OCI-LY3 (cell line): ENCODE measurements around the gene EPC2.

ENCODE experiments used
- H2AFZ ChIP-seq: fragments of 200-600, 300-600 bp; shearing (Covaris generic); 2 replicates; pipeline ENCODE4 v1.6.0; 2014; ENCODE audit warnings: antibody characterized with exemption, low read depth, low read length
- H3K27ac ChIP-seq: fragments of 200-600, 300-600 bp; sonication (generic); 2 replicates; pipeline ENCODE4 v1.5.1; 2014; ENCODE audit warnings: mild to moderate bottlenecking, low read length, moderate library complexity, mixed read lengths
- H3K27me3 ChIP-seq: fragments of 200-600, 300-600 bp; sonication (generic); 2 replicates; pipeline ENCODE4 v1.6.1; 2014; ENCODE audit warnings: low read depth, low read length, mixed read lengths
- H3K36me3 ChIP-seq: fragments of 200-600, 300-600 bp; sonication (generic); replicated peaks from 2 replicates; pipeline ENCODE3; 2014; ENCODE audit warnings: low read depth, low read length, mixed read lengths
- H3K4me1 ChIP-seq: fragments of 300-600, 200-600 bp; sonication (generic); 2 replicates; pipeline ENCODE4 v1.6.1; 2014; ENCODE audit warnings: low read length, mixed read lengths
- H3K4me2 ChIP-seq: fragments of 200-600, 300-600 bp; sonication (generic); 2 replicates; pipeline ENCODE4 v1.6.1; 2014; ENCODE audit warnings: low read length, mixed read lengths
- H3K4me3 ChIP-seq: fragments of 300-600, 200-600 bp; sonication (generic); 2 replicates; pipeline ENCODE4 v1.5.1; 2014; ENCODE audit warnings: antibody characterized with exemption, mild to moderate bottlenecking, low read length, moderate library complexity
- H3K79me2 ChIP-seq: fragments of 300-600, 200-600 bp; shearing (Covaris generic); 2 replicates; pipeline ENCODE4 v1.6.1; 2014; ENCODE audit warnings: mild to moderate bottlenecking, low read length, mixed read lengths
- H3K9ac ChIP-seq: fragments of 300-600, 200-600 bp; shearing (Covaris generic); 2 replicates; pipeline ENCODE4 v1.6.0; 2014; ENCODE audit warnings: mild to moderate bottlenecking, low read length, moderate library complexity
- H3K9me3 ChIP-seq: fragments of 200-600, 300-600 bp; shearing (Covaris generic); 2 replicates; pipeline ENCODE4 v1.6.1; 2014; ENCODE audit warnings: low read length, mixed read lengths; ENCODE audit not compliant: insufficient read depth
- H4K20me1 ChIP-seq: fragments of 200-600, 300-600 bp; sonication (generic); 2 replicates; pipeline ENCODE4 v1.6.1; 2016; ENCODE audit warnings: low read length, mixed read lengths; ENCODE audit not compliant: insufficient read depth
- EZH2phosphoT487 ChIP-seq: fragments of 200-600 bp; shearing (Covaris generic); IDR thresholded peaks from 2 replicates; pipeline ENCODE4 v1.6.1; 2018; ENCODE audit warnings: antibody characterized with exemption, mixed run types, low read depth
- TF ChIP-seq, protein P1 (sequence below): fragments of 200-600, 300-600 bp; sonication (generic); IDR thresholded peaks from 2 replicates; pipeline ENCODE4 v1.5.1; 2014; ENCODE audit warnings: antibody characterized with exemption, low read length, low read depth

The EPC2 gene

DNA sequence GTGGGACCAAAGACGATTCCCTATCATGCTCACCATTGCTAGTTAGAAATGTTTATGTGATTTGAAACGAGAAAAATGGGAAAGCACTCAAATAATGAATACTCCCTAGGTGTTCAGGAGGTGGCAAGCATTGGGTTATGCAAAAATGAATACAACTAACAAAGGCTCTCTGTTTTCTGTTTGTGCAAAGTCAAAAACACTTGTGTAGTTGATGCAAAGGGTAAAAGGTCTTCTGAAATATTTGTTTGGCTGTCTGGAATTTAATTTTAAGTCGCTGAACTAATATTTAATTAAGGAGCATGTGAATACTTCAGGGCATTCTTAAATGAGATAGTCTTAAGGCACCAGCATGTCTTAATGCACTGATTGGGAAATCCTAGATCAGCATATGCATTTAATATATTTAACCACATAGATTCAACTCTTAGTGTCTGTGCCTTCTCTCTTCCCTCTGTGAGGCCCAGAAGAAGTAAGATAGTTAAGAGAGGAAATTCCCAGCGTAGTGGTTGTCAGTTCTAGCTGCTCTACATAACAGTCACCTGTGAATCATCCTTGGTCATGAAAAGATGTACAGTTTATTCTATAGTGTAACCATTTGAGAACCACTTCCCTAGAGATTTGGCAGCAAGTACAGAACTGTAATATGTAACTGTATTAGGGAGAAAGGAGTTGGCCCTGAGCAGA lies 111.9 kb downstream of the EPC2 start:
- TF ChIP-seq EZH2phosphoT487, result no peak
- TF ChIP-seq, protein P1, sequence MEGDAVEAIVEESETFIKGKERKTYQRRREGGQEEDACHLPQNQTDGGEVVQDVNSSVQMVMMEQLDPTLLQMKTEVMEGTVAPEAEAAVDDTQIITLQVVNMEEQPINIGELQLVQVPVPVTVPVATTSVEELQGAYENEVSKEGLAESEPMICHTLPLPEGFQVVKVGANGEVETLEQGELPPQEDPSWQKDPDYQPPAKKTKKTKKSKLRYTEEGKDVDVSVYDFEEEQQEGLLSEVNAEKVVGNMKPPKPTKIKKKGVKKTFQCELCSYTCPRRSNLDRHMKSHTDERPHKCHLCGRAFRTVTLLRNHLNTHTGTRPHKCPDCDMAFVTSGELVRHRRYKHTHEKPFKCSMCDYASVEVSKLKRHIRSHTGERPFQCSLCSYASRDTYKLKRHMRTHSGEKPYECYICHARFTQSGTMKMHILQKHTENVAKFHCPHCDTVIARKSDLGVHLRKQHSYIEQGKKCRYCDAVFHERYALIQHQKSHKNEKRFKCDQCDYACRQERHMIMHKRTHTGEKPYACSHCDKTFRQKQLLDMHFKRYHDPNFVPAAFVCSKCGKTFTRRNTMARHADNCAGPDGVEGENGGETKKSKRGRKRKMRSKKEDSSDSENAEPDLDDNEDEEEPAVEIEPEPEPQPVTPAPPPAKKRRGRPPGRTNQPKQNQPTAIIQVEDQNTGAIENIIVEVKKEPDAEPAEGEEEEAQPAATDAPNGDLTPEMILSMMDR, result no peak
- no peaks in the 10 kb centered on the region for H3K4me1 ChIP-seq
- H3K9me3 ChIP-seq, result no peaks in the 10 kb centered on the region
- no peak overlapping the region for H3K27ac ChIP-seq
- H3K79me2 ChIP-seq, result no peaks in the 10 kb centered on the region
- H4K20me1 ChIP-seq, result no peaks in the 10 kb centered on the region
- no peak overlapping the region for H3K4me3 ChIP-seq
- H3K4me2 ChIP-seq, result no peak overlapping the region
- H2AFZ ChIP-seq, result no peak overlapping the region
- H3K36me3 ChIP-seq, result peaks cover 16% of the 10 kb centered on the region
- no peaks in the 10 kb centered on the region for H3K27me3 ChIP-seq
- H3K9ac ChIP-seq, result no peak overlapping the region

DNA sequence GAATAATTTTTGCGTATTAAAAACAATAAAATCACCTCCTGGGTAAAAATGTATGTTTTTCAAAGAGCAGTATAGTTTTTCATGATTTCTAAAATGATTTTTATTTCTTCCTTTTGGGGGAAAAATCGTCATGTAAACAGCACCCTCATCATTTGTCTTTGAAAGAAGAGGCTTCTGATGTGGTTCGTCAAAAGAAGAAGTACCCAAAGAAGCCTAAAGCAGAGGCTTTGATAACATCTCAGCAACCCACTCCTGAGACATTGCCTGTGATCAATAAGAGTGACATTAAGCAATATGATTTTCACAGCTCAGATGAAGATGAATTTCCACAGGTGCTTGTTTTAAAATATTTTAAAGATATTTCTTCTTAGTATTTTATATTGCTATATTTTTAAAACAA lies 120.3 kb downstream of the EPC2 start:
- no peaks in the 10 kb centered on the region for H3K79me2 ChIP-seq

DNA sequence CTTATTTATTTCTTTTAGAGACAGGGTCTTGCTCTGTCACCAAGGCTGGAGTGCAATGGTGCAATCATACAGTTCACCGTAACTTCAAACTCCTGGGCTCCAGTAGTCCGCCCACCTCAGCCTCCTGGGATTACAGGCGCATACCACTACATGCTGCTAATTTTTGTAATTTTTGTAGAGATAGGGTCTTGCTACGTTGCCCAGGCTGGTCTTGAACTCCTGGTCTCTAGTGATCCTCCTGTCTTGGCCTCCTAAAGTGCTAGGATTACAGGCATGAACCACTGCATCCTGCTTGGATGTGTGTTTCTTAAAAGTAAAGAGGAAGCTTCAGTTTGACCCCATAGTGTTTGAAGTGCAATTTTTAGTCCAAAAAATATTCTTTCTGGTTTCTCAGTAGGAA lies 125.5 kb downstream of the EPC2 start:
- no peaks in the 10 kb centered on the region for H3K79me2 ChIP-seq
- no peak overlapping the region for H3K4me3 ChIP-seq
- peaks cover 14% of the 10 kb centered on the region for H3K36me3 ChIP-seq
- no peaks in the 10 kb centered on the region for H4K20me1 ChIP-seq
- no peaks in the 10 kb centered on the region for H3K27me3 ChIP-seq
- no peak for TF ChIP-seq EZH2phosphoT487
- TF ChIP-seq, protein P1, result no peak
- no peak overlapping the region for H2AFZ ChIP-seq
- no peak overlapping the region for H3K27ac ChIP-seq
- no peaks in the 10 kb centered on the region for H3K9me3 ChIP-seq
- no peaks in the 10 kb centered on the region for H3K4me1 ChIP-seq
- no peak overlapping the region for H3K9ac ChIP-seq
- no peak overlapping the region for H3K4me2 ChIP-seq

More for the DNA sequence above, 120.3 kb downstream of the EPC2 start:
- no peak overlapping the region for H3K27ac ChIP-seq
- peaks cover 2% of the 10 kb centered on the region for H3K36me3 ChIP-seq
- H3K4me3 ChIP-seq, result no peak overlapping the region
- no peaks in the 10 kb centered on the region for H3K9me3 ChIP-seq
- no peak overlapping the region for H3K9ac ChIP-seq
- H2AFZ ChIP-seq, result no peak overlapping the region
- TF ChIP-seq, protein P1, result no peak
- no peak for TF ChIP-seq EZH2phosphoT487
- no peaks in the 10 kb centered on the region for H3K4me1 ChIP-seq
- no peak overlapping the region for H3K4me2 ChIP-seq
- H4K20me1 ChIP-seq, result no peaks in the 10 kb centered on the region
- no peaks in the 10 kb centered on the region for H3K27me3 ChIP-seq

DNA sequence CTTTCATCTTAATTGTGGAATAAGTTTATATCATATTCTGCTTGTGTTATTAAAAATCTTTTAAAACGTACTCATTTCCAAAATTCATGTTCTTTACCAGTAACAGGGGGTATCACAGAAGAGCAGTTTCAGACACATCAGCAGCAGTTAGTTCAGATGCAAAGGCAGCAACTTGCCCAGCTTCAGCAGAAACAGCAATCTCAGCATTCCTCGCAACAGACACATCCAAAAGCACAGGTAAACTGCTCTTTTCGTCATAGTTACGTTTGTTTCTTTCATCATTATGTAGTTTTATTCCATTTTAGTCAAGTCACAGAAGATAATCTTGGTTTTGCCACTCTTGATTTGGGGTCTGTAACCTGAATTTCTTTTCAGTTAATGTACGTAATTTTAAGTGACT lies 137.0 kb downstream of the EPC2 start:
- no peak for TF ChIP-seq EZH2phosphoT487
- TF ChIP-seq, protein P1, result no peak
- no peaks in the 10 kb centered on the region for H3K79me2 ChIP-seq
- H4K20me1 ChIP-seq, result no peaks in the 10 kb centered on the region
- H2AFZ ChIP-seq, result no peak overlapping the region
- H3K27me3 ChIP-seq, result no peaks in the 10 kb centered on the region
- no peaks in the 10 kb centered on the region for H3K9me3 ChIP-seq
- H3K4me3 ChIP-seq, result no peak overlapping the region
- no peak overlapping the region for H3K9ac ChIP-seq
- peaks cover 23% of the 10 kb centered on the region for H3K36me3 ChIP-seq
- no peaks in the 10 kb centered on the region for H3K4me1 ChIP-seq
- H3K27ac ChIP-seq, result no peak overlapping the region
- no peak overlapping the region for H3K4me2 ChIP-seq
